Measurements from ENCODE around the gene TRIM2. TPM values are rescaled to one million over a fixed set of nuclear protein-coding genes. Genes with fewer than 3 reads are reported as not detected.

Gene TRIM2
- total RNA-seq, 1 experiment from 2014 or later = 41.4 TPM

GRCh38 chr4:153362184-153362583, 157.9 kb downstream of the TRIM2 start:
- peaks cover 4 to 38% of the 10 kb centered on the region in 2 experiments; a peak in 3 of 4 replicates for H3K36me3 ChIP-seq (ENCODE audit: control insufficient read depth in 1 of 2, insufficient read depth in 2 of 2, low read length in 2 of 2)
- no peaks in the 10 kb centered on the region for H3K4me1 ChIP-seq (ENCODE audit: control insufficient read depth in 1 of 2, insufficient read depth in 2 of 2, low read length in 2 of 2)
- no peaks in the 10 kb centered on the region for H4K20me1 ChIP-seq (ENCODE audit: insufficient read depth)
- intact Hi-C loops (cut with micrococcal nuclease) = no loop called here
- BruUV-seq (replicated peaks) = no TSS peak
- H3K4me3 ChIP-seq (replicated peaks in 1 of 2; ENCODE audit: low read depth in 1 of 2, low read length in 2 of 2) = no peak overlapping the region
- H2AFZ ChIP-seq (ENCODE audit: low read depth, low read length, poor library complexity, severe bottlenecking) = no peak overlapping the region
- no peaks in the 10 kb centered on the region for H3K9me3 ChIP-seq (ENCODE audit: control insufficient read depth in 1 of 2, insufficient read depth in 1 of 2, low read depth in 1 of 2, low read length in 2 of 2)
- no peak for ATAC-seq
- TF ChIP-seq CEBPB (IDR thresholded peaks at IDR 0.05; ENCODE audit: low read depth) = no peak
- no peak for TF ChIP-seq ZFX (IDR thresholded peaks at IDR 0.05)
- no peak for TF ChIP-seq EZH2phosphoT487 (IDR thresholded peaks at IDR 0.05; ENCODE audit: borderline replicate concordance)
- no peak for TF ChIP-seq POLR2AphosphoS5 (IDR thresholded peaks at IDR 0.05; ENCODE audit: low read depth, low read length)
- no peak for TF ChIP-seq SRF (IDR thresholded peaks at IDR 0.05; ENCODE audit: low read depth)
- TF ChIP-seq RAD21 (IDR thresholded peaks at IDR 0.05; ENCODE audit: low read depth) = no peak
- no peak for TF ChIP-seq EGR1 (IDR thresholded peaks at IDR 0.05; ENCODE audit: low read depth)
- TF ChIP-seq TCF7L2 (IDR thresholded peaks at IDR 0.05; ENCODE audit: borderline replicate concordance, extremely low read depth, insufficient read depth, insufficient read length) = no peak
- no peak overlapping the region for H3K27ac ChIP-seq (ENCODE audit: low read depth, low read length)
- POLR2A ChIA-PET = no interaction called here
- H3K9ac ChIP-seq (ENCODE audit: low read length) = no peak overlapping the region
- no peaks in the 10 kb centered on the region for H3K9me2 ChIP-seq (ENCODE audit: insufficient read depth)
- RAD21 ChIA-PET (ENCODE audit: low non-redundant PET in 1 of 2, low total read pairs in 2 of 2, uncharacterized antibody in 2 of 2, unreplicated experiment in 2 of 2) = no interaction called here
- peaks cover 8% of the 10 kb centered on the region; the same call in 1 of the 2 replicates for H3K79me2 ChIP-seq (ENCODE audit: insufficient read depth, low read length)
- no peak overlapping the region for H3K4me2 ChIP-seq (ENCODE audit: low read length)
- H3K27me3 ChIP-seq (ENCODE audit: insufficient read depth, low read length) = no peaks in the 10 kb centered on the region
- no peak for DNase-seq (ENCODE audit: low read depth, low spot score)
- CTCF ChIA-PET = no interaction called here

GRCh38 chr4:153364061-153364460, 159.8 kb downstream of the TRIM2 start:
- Histone ChIP-seq H3K9me2 (ENCODE audit: insufficient read depth) (no peaks in the 10 kb centered on the region), H3K27me3 (ENCODE audit: insufficient read depth, low read length) (no peaks in the 10 kb centered on the region), H4K20me1 (ENCODE audit: insufficient read depth) (no peaks in the 10 kb centered on the region), H3K9ac (ENCODE audit: low read length) (no peak overlapping the region), H3K4me2 (ENCODE audit: low read length) (no peak overlapping the region), H3K27ac (ENCODE audit: low read depth, low read length) (no peak overlapping the region), H3K4me3 (replicated peaks in 1 of 2; ENCODE audit: low read depth in 1 of 2, low read length in 2 of 2) (no peak overlapping the region), H3K36me3 (ENCODE audit: control insufficient read depth in 1 of 2, insufficient read depth in 2 of 2, low read length in 2 of 2) (peaks cover 4 to 47% of the 10 kb centered on the region in 2 experiments; a peak in 3 of 4 replicates), H3K9me3 (ENCODE audit: control insufficient read depth in 1 of 2, insufficient read depth in 1 of 2, low read depth in 1 of 2, low read length in 2 of 2) (no peaks in the 10 kb centered on the region), H2AFZ (ENCODE audit: low read depth, low read length, poor library complexity, severe bottlenecking) (no peak overlapping the region), H3K79me2 (ENCODE audit: insufficient read depth, low read length) (peaks cover 7% of the 10 kb centered on the region; the same call in 1 of the 2 replicates), H3K4me1 (ENCODE audit: control insufficient read depth in 1 of 2, insufficient read depth in 2 of 2, low read length in 2 of 2) (no peaks in the 10 kb centered on the region)
- ChIA-PET POLR2A (no interaction called here), CTCF (no interaction called here), RAD21 (ENCODE audit: low non-redundant PET in 1 of 2, low total read pairs in 2 of 2, uncharacterized antibody in 2 of 2, unreplicated experiment in 2 of 2) (no interaction called here)
- DNase-seq (ENCODE audit: low read depth, low spot score) = no peak
- ATAC-seq = no peak
- intact Hi-C loops (cut with micrococcal nuclease) = no loop called here
- BruUV-seq (replicated peaks) = no TSS peak
- TF ChIP-seq SP1 (IDR thresholded peaks at IDR 0.05; ENCODE audit: low read depth) (no peak), ELF1 (IDR thresholded peaks at IDR 0.05; ENCODE audit: borderline replicate concordance, low read depth) (no peak), CTCF (IDR thresholded peaks at IDR 0.05 in 2 of 3, conservative IDR thresholded peaks at IDR 0.05 in 1 of 3; ENCODE audit: borderline replicate concordance in 1 of 3, insufficient read depth in 1 of 3, low read depth in 2 of 3, low read length in 2 of 3) (no peak), ZBTB33 (IDR thresholded peaks at IDR 0.05; ENCODE audit: extremely low read depth, insufficient replicate concordance, low read length) (no peak), MAX (IDR thresholded peaks at IDR 0.05) (no peak), EZH2phosphoT487 (IDR thresholded peaks at IDR 0.05; ENCODE audit: borderline replicate concordance) (no peak), ZNF274 (IDR thresholded peaks at IDR 0.05; ENCODE audit: low read depth, low read length) (no peak), FOSL1 (IDR thresholded peaks at IDR 0.05; ENCODE audit: low read depth) (no peak), EGR1 (IDR thresholded peaks at IDR 0.05; ENCODE audit: low read depth) (no peak), SIN3A (IDR thresholded peaks at IDR 0.05; ENCODE audit: low read depth) (no peak), ZFX (IDR thresholded peaks at IDR 0.05) (no peak), CBX3 (IDR thresholded peaks at IDR 0.05; ENCODE audit: low read depth) (no peak), CEBPB (IDR thresholded peaks at IDR 0.05; ENCODE audit: low read depth) (no peak)

All from HCT116 (cell line).